HG02759 (cell line): Measurements from ENCODE around the gene MEX3B.
"Not testable (repeated sequence)": the region's sequence is repeated elsewhere in the genome, so short reads cannot be mapped to it uniquely, and the experiment has no call there.

ENCODE experiments used
- ATAC-seq: cut with Tn5 transposase; IDR thresholded peaks from one replicate; pipeline ENCODE4 v1.9.1; 2021; ENCODE audit warnings: mild to moderate bottlenecking, moderate library complexity; ENCODE audit not compliant: unreplicated experiment

Gene MEX3B

GRCh38 chr15:82014989-82015388, 30.8 kb downstream of the MEX3B start:
- no peak for ATAC-seq

DNA sequence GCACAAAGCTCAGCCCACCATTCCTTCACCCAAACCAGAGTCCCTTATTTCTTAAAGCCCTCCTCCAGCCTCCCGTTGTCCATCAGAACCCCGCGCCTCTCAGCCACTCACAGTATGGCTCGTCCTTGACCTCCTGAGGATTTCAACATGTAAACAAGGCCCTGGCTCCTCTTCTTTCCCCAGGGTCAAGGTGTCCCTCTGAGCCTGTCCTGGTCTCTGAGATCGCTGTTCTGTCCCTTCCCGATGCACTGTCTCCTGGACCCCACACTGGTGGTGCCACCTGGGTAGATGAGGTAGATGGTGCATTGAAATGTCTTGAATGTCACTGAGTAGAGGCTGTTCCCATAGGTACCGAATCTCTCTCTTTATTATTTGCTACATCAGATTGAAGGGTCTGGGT, 32.9 kb downstream of the MEX3B start:
- no peak for ATAC-seq

DNA sequence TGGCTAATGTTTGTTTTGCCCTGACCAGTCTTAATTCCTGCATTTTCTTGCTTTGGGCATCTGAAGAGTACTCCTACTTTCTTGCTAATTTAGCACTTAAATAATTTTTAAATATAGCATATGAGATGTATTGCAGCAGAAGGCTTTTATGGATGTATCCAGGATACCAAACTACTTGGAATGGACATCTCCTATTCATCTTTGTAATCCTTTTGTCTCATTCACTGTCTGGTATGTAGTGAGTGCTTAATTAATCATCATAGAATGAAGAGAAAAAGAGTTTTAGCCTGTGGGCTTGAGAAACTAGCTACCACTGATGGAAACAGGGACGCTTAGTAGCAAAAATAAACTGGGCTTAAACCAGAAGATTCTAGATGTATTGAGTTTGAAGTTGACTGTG, 40.6 kb downstream of the MEX3B start:
- ATAC-seq, result no peak

DNA sequence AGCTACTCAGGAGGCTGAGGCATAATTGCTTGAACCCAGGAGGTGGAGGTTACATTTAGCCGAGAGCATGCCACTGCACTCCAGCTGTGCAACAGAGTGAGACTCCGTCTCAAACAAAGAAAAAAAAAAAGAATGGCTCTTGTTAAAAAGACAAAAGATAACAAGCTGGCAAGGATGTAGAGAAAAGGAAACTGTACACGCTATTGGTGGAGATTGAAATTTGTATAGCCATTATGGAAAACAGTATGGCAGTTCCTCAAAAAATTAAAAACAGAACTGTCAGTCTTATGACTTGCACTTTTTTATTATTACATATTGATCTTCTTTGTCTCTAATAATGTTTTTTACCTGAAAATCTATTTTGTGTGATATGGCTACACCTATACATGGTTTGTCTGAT, 41.9 kb downstream of the MEX3B start:
- no peak for ATAC-seq

DNA sequence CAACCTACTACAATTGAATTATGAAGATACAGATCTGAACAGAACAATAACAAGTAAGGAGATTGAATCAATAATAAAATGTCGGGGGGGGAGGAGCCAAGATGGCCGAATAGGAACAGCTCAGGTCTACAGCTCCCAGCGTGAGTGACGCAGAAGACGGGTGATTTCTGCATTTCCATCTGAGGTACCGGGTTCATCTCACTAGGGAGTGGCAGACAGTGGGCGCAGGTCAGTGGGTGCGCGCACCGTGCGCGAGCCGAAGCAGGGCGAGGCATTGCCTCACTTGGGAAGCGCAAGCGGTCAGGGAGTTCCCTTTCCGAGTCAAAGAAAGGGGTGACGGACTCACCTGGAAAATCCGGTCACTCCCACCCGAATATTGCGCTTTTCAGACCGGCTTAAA, 50.7 kb downstream of the MEX3B start:
- ATAC-seq, result not testable (repeated sequence)

- ATAC-seq, result no peak
Observed at GRCh38 chr15:81992523-81992922, 53.3 kb downstream of the MEX3B start.
